ENCODE data around the gene C11orf24. TPM values are rescaled to one million over a fixed set of nuclear protein-coding genes. Genes with fewer than 3 reads are reported as not detected.
"Not testable (repeated sequence)": the region's sequence is repeated elsewhere in the genome, so short reads cannot be mapped to it uniquely, and the experiment has no call there.

Gene C11orf24
- total RNA-seq, 1 donor from 2014 or later, result 123 TPM

- Histone ChIP-seq H3K9me3 (no peaks in the 10 kb centered on the region), H3K36me3 (no peaks in the 10 kb centered on the region), H3K4me1 (peaks cover 0 to 7% of the 10 kb centered on the region in 2 donors), H3K27ac (no peak overlapping the region), H3K27me3 (no peaks in the 10 kb centered on the region), H3K4me3 (no peak overlapping the region)
- TF ChIP-seq, protein P1, sequence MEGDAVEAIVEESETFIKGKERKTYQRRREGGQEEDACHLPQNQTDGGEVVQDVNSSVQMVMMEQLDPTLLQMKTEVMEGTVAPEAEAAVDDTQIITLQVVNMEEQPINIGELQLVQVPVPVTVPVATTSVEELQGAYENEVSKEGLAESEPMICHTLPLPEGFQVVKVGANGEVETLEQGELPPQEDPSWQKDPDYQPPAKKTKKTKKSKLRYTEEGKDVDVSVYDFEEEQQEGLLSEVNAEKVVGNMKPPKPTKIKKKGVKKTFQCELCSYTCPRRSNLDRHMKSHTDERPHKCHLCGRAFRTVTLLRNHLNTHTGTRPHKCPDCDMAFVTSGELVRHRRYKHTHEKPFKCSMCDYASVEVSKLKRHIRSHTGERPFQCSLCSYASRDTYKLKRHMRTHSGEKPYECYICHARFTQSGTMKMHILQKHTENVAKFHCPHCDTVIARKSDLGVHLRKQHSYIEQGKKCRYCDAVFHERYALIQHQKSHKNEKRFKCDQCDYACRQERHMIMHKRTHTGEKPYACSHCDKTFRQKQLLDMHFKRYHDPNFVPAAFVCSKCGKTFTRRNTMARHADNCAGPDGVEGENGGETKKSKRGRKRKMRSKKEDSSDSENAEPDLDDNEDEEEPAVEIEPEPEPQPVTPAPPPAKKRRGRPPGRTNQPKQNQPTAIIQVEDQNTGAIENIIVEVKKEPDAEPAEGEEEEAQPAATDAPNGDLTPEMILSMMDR (IDR thresholded peaks at IDR 0.05), result no peak
- DNase-seq (ENCODE audit: low spot score in 2 of 2), result no peak
- intact Hi-C loops (cut with DNase I), result loop anchor here (5.0 kb wide), 1 partner anchor 83 kb away; the partner anchor contains the start of gene KMT5B
Observed at GRCh38 chr11:68295271-68295670, 23.5 kb upstream of the C11orf24 start.

- no peaks in the 10 kb centered on the region for H3K27me3 ChIP-seq
Observed at GRCh38 chr11:68293708-68294107, 21.9 kb upstream of the C11orf24 start.

GRCh38 chr11:68289456-68289855, 17.7 kb upstream of the C11orf24 start:
- TF ChIP-seq, protein P1 (IDR thresholded peaks at IDR 0.05), result no peak
- H3K4me1 ChIP-seq, result no peaks in the 10 kb centered on the region
- no peak for DNase-seq (ENCODE audit: low spot score in 2 of 2)
- no peak overlapping the region for H3K27ac ChIP-seq
- no peaks in the 10 kb centered on the region for H3K27me3 ChIP-seq
- H3K4me3 ChIP-seq, result no peak overlapping the region
- H3K36me3 ChIP-seq, result no peaks in the 10 kb centered on the region
- intact Hi-C loops (cut with DNase I), result no loop called here
- H3K9me3 ChIP-seq, result no peaks in the 10 kb centered on the region

More at GRCh38 chr11:68293708-68294107, 21.9 kb upstream of the C11orf24 start:
- intact Hi-C loops (cut with DNase I), result no loop called here
- no peaks in the 10 kb centered on the region for H3K36me3 ChIP-seq
- DNase-seq (ENCODE audit: low spot score in 2 of 2), result no peak
- H3K4me3 ChIP-seq, result no peak overlapping the region
- H3K4me1 ChIP-seq, result peaks cover 0 to 7% of the 10 kb centered on the region in 2 donors
- H3K9me3 ChIP-seq, result no peaks in the 10 kb centered on the region
- H3K27ac ChIP-seq, result no peak overlapping the region
- TF ChIP-seq, protein P1 (IDR thresholded peaks at IDR 0.05), result no peak

GRCh38 chr11:68287419-68287818, 15.6 kb upstream of the C11orf24 start:
- H3K9me3 ChIP-seq, result no peaks in the 10 kb centered on the region
- H3K4me3 ChIP-seq, result no peak overlapping the region
- H3K27ac ChIP-seq, result no peak overlapping the region
- TF ChIP-seq, protein P1 (IDR thresholded peaks at IDR 0.05), result no peak
- no peak for DNase-seq (ENCODE audit: low spot score in 2 of 2)
- H3K4me1 ChIP-seq, result no peaks in the 10 kb centered on the region
- no peaks in the 10 kb centered on the region for H3K27me3 ChIP-seq
- intact Hi-C loops (cut with DNase I), result no loop called here
- no peaks in the 10 kb centered on the region for H3K36me3 ChIP-seq

- H3K9me3 ChIP-seq; DNase-seq (ENCODE audit: low spot score in 2 of 2); H3K36me3 ChIP-seq; H3K4me3 ChIP-seq; H3K27me3 ChIP-seq; H3K4me1 ChIP-seq; intact Hi-C loops (cut with DNase I); H3K27ac ChIP-seq: not testable (repeated sequence)
Observed at GRCh38 chr11:68284588-68284987, 12.8 kb upstream of the C11orf24 start.

GRCh38 chr11:68282861-68283230, 11.1 kb upstream of the C11orf24 start:
- no peak for DNase-seq (ENCODE audit: low spot score in 2 of 2)
- Histone ChIP-seq H3K9me3 (no peaks in the 10 kb centered on the region), H3K4me1 (no peaks in the 10 kb centered on the region), H3K27me3 (no peaks in the 10 kb centered on the region), H3K27ac (no peak overlapping the region), H3K36me3 (no peaks in the 10 kb centered on the region), H3K4me3 (no peak overlapping the region)
- TF ChIP-seq, protein P1 (IDR thresholded peaks at IDR 0.05), result no peak
- intact Hi-C loops (cut with DNase I), result no loop called here

All from ascending aorta (tissue), 2 donors.